Glomerular endothelial cell (primary cell): ENCODE data around the gene TSPY9. TPM values are rescaled to one million over a fixed set of nuclear protein-coding genes. Genes with fewer than 3 reads are reported as not detected.
"Not testable (repeated sequence)": the region's sequence is repeated elsewhere in the genome, so short reads cannot be mapped to it uniquely, and the experiment has no call there.

Experiments used
- DNase-seq: peaks from one replicate; pipeline ENCODE4 v3.0.0-alpha.2; 2011; ENCODE audit warnings: low read depth, low spot score; ENCODE audit errors: extremely low read depth
- total RNA-seq: library from RNA; depleted of rRNA; stranded (reverse); fragments of >200 nt; gene quantifications from 2 replicates; pipeline ENCODE4 v1.2.3, GENCODE V29; 2015

TSPY9 gene, protein sequence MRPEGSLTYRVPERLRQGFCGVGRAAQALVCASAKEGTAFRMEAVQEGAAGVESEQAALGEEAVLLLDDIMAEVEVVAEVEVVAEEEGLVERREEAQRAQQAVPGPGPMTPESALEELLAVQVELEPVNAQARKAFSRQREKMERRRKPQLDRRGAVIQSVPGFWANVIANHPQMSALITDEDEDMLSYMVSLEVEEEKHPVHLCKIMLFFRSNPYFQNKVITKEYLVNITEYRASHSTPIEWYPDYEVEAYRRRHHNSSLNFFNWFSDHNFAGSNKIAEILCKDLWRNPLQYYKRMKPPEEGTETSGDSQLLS
- total RNA-seq: not detected in 2 replicates

DNA sequence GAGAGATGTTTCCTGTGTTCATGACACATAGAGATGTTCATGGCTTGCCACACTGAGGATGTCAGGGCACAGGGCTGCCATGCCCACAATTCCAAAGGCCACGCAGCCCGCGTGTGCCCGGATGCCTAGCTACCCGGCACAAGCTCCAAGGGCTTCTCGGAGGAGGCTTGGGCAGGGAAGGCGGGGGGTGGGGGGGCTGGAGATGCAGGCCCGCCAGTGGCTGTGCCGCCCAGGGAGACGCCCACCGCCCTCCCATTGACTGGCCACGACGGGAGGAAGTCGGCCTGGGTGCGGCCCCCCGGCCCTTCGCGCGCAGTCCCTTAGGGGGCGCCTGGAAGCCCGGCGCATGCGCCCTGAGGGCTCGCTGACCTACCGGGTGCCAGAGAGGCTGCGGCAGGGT lies at the start of gene TSPY9:
Gene TSPY9, plus strand, starts transcription at position 301 of the 400 bp plus-strand sequence. Its CDS starts 46 bp downstream, at position 347.
- DNase-seq: not testable (repeated sequence)

- not testable (repeated sequence) for DNase-seq
Observed at GRCh38 chrY:9466655-9467054, 20.4 kb upstream of the TSPY9 start, which contains the start of gene TSPY1. Gene TSPY1 (plus strand): TSS chrY:9466955. CDS start chrY:9467001, 46 bp downstream.

GRCh38 chrY:9504396-9504795 lies 17.3 kb downstream of the TSPY9 start:
- not testable (repeated sequence) for DNase-seq

DNA sequence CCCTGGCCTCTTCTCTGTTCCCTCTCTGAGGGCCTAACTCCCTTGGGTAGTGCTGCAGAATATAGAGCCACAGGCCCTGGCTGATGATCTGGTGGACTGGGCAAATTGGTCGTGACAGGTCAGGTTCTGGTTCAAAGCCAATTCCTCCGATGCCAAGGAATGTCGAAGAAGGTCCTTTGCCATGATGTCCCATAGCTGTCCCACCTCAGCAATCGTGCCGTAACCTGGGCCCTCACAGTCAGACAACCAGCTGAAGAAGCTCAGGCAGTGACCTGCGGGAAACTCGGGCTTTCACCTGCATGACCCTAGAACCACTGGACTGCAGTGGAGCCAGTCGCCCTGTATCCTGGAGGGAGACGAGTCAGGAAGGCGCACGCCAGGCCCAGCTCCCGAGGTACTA lies 29.2 kb downstream of the TSPY9 start:
- not testable (repeated sequence) for DNase-seq

DNA sequence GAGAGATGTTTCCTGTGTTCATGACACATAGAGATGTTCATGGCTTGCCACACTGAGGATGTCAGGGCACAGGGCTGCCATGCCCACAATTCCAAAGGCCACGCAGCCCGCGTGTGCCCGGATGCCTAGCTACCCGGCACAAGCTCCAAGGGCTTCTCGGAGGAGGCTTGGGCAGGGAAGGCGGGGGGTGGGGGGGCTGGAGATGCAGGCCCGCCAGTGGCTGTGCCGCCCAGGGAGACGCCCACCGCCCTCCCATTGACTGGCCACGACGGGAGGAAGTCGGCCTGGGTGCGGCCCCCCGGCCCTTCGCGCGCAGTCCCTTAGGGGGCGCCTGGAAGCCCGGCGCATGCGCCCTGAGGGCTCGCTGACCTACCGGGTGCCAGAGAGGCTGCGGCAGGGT lies 40.5 kb downstream of the TSPY9 start, which contains the start of gene TSPY10:
Gene TSPY10, plus strand, starts transcription at position 301 of the 400 bp plus-strand sequence. Its CDS starts 46 bp downstream, at position 347.
- not testable (repeated sequence) for DNase-seq

Other genes starting within 250 kb of the TSPY9 start
- not detected in 2 replicates for gene TSPY4, start 149.8 kb upstream of the TSPY9 start, total RNA-seq
- not detected in 2 replicates for gene TSPY8, start 129.5 kb upstream of the TSPY9 start, total RNA-seq
- not detected in 2 replicates for gene TSPY3, start 88.8 kb upstream of the TSPY9 start, total RNA-seq
- not detected in 2 replicates for gene TSPY1, start 20.3 kb upstream of the TSPY9 start, total RNA-seq
- gene TSPY10, start 40.6 kb downstream of the TSPY9 start, total RNA-seq: not detected in 2 replicates